ENCODE measurements around the gene ACTL6A.
"Not testable (repeated sequence)": the region's sequence is repeated elsewhere in the genome, so short reads cannot be mapped to it uniquely, and the experiment has no call there.

ACTL6A gene

DNA sequence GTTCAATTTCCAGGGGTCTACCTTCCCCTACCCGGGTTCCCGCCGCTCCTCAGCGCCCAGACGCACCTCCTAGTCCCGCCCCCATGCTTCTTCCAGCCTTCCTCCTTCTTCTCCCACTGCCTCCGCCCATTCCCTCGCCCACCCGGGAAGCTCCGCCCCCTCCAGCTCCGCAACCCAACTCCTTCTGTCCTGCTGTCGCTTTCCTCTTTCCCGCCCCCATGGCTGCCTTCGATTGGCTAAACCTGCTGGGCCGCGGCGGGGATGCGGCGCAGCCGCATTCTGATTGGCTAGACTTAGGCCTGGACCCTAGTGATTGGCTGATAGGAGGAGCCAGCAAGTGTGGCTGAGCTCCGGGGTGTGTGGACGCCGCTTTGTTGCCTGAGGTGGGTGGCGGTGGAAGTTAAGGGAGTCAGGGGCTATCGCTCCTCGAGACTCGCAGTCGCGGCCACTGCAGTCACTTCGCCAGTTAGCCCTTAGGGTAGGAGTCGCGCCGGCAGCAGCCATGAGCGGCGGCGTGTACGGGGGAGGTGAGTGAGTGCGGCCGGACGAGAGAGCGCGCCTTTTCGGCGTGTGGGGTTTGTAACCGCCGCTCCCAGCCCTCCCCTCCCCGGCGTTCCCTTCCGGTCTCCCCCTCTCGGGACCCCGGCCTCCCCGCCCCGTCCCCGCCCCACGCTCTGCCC, at the start of gene ACTL6A:
ACTL6A (plus strand) TSS at position 336 of the 680 bp plus-strand sequence; CDS start at position 503, 167 bp downstream.
- Histone ChIP-seq H3K36me3 (ENCODE audit: control insufficient read depth, insufficient read depth, low read length) (no peaks in the 10 kb centered on the region), H3K4me1 (ENCODE audit: control insufficient read depth, insufficient read depth, low read length) (peaks cover 5% of the 10 kb centered on the region), H3K4me3 (ENCODE audit: low read depth, low read length) (peak within 1 kb of the TSS; percentile 85), H3K27ac (ENCODE audit: low read depth, low read length) (peak within 1 kb of the TSS; percentile 100), H3K9me3 (ENCODE audit: control insufficient read depth, insufficient read depth, low read length) (no peaks in the 10 kb centered on the region), H3K27me3 (ENCODE audit: control insufficient read depth, insufficient read depth, low read length) (no peaks in the 10 kb centered on the region), H3K9ac (ENCODE audit: low read depth, low read length) (peak within 1 kb of the TSS; percentile 95)

DNA sequence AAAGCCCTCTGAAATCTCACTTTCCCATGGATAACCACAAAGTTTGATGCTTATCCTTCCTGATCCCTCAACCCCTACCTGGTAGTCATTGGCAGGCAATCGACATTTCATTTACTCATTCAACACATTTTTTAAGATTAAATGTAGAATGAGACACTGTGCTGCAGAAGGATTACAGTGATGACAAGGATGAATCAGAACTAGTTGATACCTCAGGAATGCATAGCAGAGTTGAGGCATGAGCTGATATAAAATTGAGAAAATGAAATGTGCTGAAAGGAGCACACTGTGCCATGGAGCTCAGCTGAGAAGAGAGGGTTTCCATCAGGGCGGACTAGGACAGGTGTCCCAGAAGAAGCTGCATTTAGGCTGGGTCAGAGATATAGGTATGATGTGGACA, 48.9 kb upstream of the ACTL6A start:
- Histone ChIP-seq H3K9ac (ENCODE audit: low read depth, low read length) (no peak overlapping the region), H3K36me3 (ENCODE audit: control insufficient read depth, insufficient read depth, low read length) (no peaks in the 10 kb centered on the region), H3K4me1 (ENCODE audit: control insufficient read depth, insufficient read depth, low read length) (no peaks in the 10 kb centered on the region), H3K27me3 (ENCODE audit: control insufficient read depth, insufficient read depth, low read length) (no peaks in the 10 kb centered on the region), H3K27ac (ENCODE audit: low read depth, low read length) (no peak overlapping the region), H3K9me3 (ENCODE audit: control insufficient read depth, insufficient read depth, low read length) (no peaks in the 10 kb centered on the region), H3K4me3 (ENCODE audit: low read depth, low read length) (no peak overlapping the region)

- H3K27me3 ChIP-seq (ENCODE audit: control insufficient read depth, insufficient read depth, low read length); H3K4me3 ChIP-seq (ENCODE audit: low read depth, low read length); H3K4me1 ChIP-seq (ENCODE audit: control insufficient read depth, insufficient read depth, low read length); H3K9me3 ChIP-seq (ENCODE audit: control insufficient read depth, insufficient read depth, low read length); H3K27ac ChIP-seq (ENCODE audit: low read depth, low read length); H3K9ac ChIP-seq (ENCODE audit: low read depth, low read length); H3K36me3 ChIP-seq (ENCODE audit: control insufficient read depth, insufficient read depth, low read length): not testable (repeated sequence)
Observed at GRCh38 chr3:179516461-179517251, 46.1 kb upstream of the ACTL6A start.

GRCh38 chr3:179526482-179526881, 36.2 kb upstream of the ACTL6A start:
- no peaks in the 10 kb centered on the region for H3K36me3 ChIP-seq (ENCODE audit: control insufficient read depth, insufficient read depth, low read length)
- H3K9ac ChIP-seq (ENCODE audit: low read depth, low read length) = no peak overlapping the region
- H3K4me3 ChIP-seq (ENCODE audit: low read depth, low read length) = peak overlapping the region; percentile 15; the same call in 1 of the 2 replicates
- peak overlapping the region; percentile 81 for H3K27ac ChIP-seq (ENCODE audit: low read depth, low read length)
- H3K9me3 ChIP-seq (ENCODE audit: control insufficient read depth, insufficient read depth, low read length) = no peaks in the 10 kb centered on the region
- H3K27me3 ChIP-seq (ENCODE audit: control insufficient read depth, insufficient read depth, low read length) = no peaks in the 10 kb centered on the region
- H3K4me1 ChIP-seq (ENCODE audit: control insufficient read depth, insufficient read depth, low read length) = peaks cover 15% of the 10 kb centered on the region

DNA sequence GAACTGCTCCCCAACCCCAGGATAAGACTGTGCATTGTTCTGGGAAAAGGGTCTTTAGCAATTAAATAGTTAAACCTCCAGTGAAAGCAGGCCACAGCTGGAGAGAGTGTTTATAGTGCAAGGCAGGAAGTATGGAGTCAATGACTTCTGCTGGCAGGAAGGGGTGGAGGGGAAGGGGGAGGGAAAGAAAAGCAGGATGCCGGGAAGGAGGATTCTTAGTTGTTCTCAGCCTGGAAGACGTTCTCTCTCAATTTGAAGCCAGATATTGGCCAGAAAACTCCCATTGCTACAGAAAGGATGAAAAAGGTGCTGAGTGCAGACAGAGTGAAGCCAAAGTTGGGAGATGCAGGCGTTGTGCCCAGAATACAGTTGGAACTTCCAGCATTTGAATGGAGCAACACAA, 35.7 kb upstream of the ACTL6A start:
- Histone ChIP-seq H3K9me3 (ENCODE audit: control insufficient read depth, insufficient read depth, low read length) (no peaks in the 10 kb centered on the region), H3K9ac (ENCODE audit: low read depth, low read length) (peak overlapping the region; percentile 5; the same call in 1 of the 2 replicates), H3K27me3 (ENCODE audit: control insufficient read depth, insufficient read depth, low read length) (no peaks in the 10 kb centered on the region), H3K27ac (ENCODE audit: low read depth, low read length) (peak overlapping the region; percentile 81), H3K36me3 (ENCODE audit: control insufficient read depth, insufficient read depth, low read length) (no peaks in the 10 kb centered on the region), H3K4me1 (ENCODE audit: control insufficient read depth, insufficient read depth, low read length) (peaks cover 15% of the 10 kb centered on the region), H3K4me3 (ENCODE audit: low read depth, low read length) (peak overlapping the region; percentile 15)

DNA sequence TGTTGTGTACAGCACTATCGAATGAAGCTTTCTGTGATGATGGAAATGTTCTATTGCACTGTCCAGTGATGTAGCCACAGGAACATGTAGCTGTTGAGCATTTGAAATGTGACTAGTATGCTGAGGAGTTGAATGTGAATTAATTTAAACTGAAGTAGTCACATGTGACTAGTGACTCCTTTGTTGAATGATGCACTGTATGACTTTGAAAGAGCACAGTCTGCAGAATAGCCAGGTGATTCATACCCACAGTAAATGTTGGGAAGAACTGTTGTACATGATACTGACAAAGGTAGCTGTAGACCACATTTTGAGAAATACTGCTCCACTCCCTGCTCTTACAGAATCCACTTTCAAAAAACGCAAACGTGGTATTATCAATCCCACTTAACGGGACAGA, 34.0 kb upstream of the ACTL6A start:
- Histone ChIP-seq H3K9ac (ENCODE audit: low read depth, low read length) (no peak overlapping the region), H3K27me3 (ENCODE audit: control insufficient read depth, insufficient read depth, low read length) (no peaks in the 10 kb centered on the region), H3K36me3 (ENCODE audit: control insufficient read depth, insufficient read depth, low read length) (no peaks in the 10 kb centered on the region), H3K4me3 (ENCODE audit: low read depth, low read length) (no peak overlapping the region), H3K9me3 (ENCODE audit: control insufficient read depth, insufficient read depth, low read length) (no peaks in the 10 kb centered on the region), H3K4me1 (ENCODE audit: control insufficient read depth, insufficient read depth, low read length) (peaks cover 15% of the 10 kb centered on the region), H3K27ac (ENCODE audit: low read depth, low read length) (no peak overlapping the region)

GRCh38 chr3:179531576-179531975, 31.1 kb upstream of the ACTL6A start:
- Histone ChIP-seq H3K9me3 (ENCODE audit: control insufficient read depth, insufficient read depth, low read length) (no peaks in the 10 kb centered on the region), H3K9ac (ENCODE audit: low read depth, low read length) (no peak overlapping the region), H3K27ac (ENCODE audit: low read depth, low read length) (no peak overlapping the region), H3K4me3 (ENCODE audit: low read depth, low read length) (no peak overlapping the region), H3K27me3 (ENCODE audit: control insufficient read depth, insufficient read depth, low read length) (no peaks in the 10 kb centered on the region), H3K4me1 (ENCODE audit: control insufficient read depth, insufficient read depth, low read length) (peaks cover 17% of the 10 kb centered on the region), H3K36me3 (ENCODE audit: control insufficient read depth, insufficient read depth, low read length) (no peaks in the 10 kb centered on the region)

DNA sequence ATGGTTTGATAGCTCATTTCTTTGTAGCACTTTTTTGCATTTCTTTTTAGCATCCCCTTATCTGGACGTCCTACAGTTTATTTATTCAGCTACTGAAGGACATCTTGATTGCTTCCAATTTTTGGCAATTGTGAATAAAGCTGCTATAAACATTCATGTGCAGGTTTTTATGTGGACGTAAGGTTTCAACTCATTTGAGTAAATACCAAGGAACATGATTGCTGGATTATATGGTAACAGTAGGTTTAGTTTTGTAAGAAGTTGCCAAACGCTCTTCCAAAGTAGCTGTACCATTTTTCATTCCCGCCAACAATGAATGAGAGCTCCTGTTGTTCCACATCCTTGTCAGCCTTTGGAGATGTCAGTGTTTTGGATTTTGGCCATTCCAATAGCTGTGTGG, 29.5 kb upstream of the ACTL6A start:
- H3K9me3 ChIP-seq (ENCODE audit: control insufficient read depth, insufficient read depth, low read length) = no peaks in the 10 kb centered on the region
- no peak overlapping the region for H3K27ac ChIP-seq (ENCODE audit: low read depth, low read length)
- peaks cover 8% of the 10 kb centered on the region; the same call in 1 of the 2 replicates for H3K4me1 ChIP-seq (ENCODE audit: control insufficient read depth, insufficient read depth, low read length)
- H3K27me3 ChIP-seq (ENCODE audit: control insufficient read depth, insufficient read depth, low read length) = no peaks in the 10 kb centered on the region
- H3K4me3 ChIP-seq (ENCODE audit: low read depth, low read length) = no peak overlapping the region
- H3K36me3 ChIP-seq (ENCODE audit: control insufficient read depth, insufficient read depth, low read length) = no peaks in the 10 kb centered on the region
- H3K9ac ChIP-seq (ENCODE audit: low read depth, low read length) = no peak overlapping the region

- Histone ChIP-seq H3K9me3 (ENCODE audit: control insufficient read depth, insufficient read depth, low read length) (no peaks in the 10 kb centered on the region), H3K4me1 (ENCODE audit: control insufficient read depth, insufficient read depth, low read length) (peaks cover 8% of the 10 kb centered on the region; the same call in 1 of the 2 replicates), H3K4me3 (ENCODE audit: low read depth, low read length) (no peak overlapping the region), H3K27ac (ENCODE audit: low read depth, low read length) (no peak overlapping the region), H3K27me3 (ENCODE audit: control insufficient read depth, insufficient read depth, low read length) (no peaks in the 10 kb centered on the region), H3K36me3 (ENCODE audit: control insufficient read depth, insufficient read depth, low read length) (no peaks in the 10 kb centered on the region), H3K9ac (ENCODE audit: low read depth, low read length) (no peak overlapping the region)
Observed at GRCh38 chr3:179536256-179536655, 26.5 kb upstream of the ACTL6A start.

DNA sequence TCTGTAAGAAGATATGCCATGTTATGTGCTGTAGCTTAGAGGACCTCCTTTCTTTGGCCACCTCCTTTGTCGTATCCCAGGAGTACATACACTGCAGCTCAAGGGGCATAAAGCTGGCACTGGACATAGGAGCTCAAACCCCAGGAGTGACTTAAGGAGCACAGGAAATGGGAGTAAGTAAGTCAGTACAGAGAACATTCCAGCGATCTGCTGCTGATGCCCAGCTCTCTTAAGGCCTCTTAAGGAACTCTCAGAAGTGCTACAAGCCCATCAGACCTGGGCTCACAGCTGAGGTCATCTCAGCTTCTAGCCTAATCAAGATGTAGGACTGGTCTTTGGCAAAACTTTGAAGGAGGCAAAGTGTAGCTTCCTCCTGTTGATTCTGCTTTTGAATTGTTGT, 21.6 kb upstream of the ACTL6A start:
- Histone ChIP-seq H3K9ac (ENCODE audit: low read depth, low read length) (no peak overlapping the region), H3K9me3 (ENCODE audit: control insufficient read depth, insufficient read depth, low read length) (no peaks in the 10 kb centered on the region), H3K27me3 (ENCODE audit: control insufficient read depth, insufficient read depth, low read length) (no peaks in the 10 kb centered on the region), H3K36me3 (ENCODE audit: control insufficient read depth, insufficient read depth, low read length) (no peaks in the 10 kb centered on the region), H3K27ac (ENCODE audit: low read depth, low read length) (no peak overlapping the region), H3K4me1 (ENCODE audit: control insufficient read depth, insufficient read depth, low read length) (no peaks in the 10 kb centered on the region), H3K4me3 (ENCODE audit: low read depth, low read length) (no peak overlapping the region)

DNA sequence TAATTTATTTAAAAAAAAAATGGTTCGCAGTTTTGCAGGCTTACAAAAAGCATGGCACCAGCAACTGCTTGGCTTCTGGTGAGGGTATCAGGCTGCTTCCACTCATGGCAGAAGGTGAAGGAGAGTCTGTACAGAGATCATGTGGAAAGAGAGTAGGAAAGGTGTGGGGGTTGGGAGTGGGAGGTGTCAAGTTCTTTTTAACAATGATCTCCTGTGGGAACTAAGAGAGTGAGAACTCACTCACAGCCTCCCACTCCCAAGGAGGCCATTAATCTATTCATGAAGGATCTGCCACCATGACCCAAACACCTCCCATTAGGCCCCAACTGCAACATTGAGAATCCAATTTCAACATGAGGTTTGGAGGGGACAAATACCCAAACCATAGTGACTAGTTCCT, 21.1 kb upstream of the ACTL6A start:
- H3K4me1 ChIP-seq (ENCODE audit: control insufficient read depth, insufficient read depth, low read length) = no peaks in the 10 kb centered on the region

More for the DNA sequence above, 21.1 kb upstream of the ACTL6A start:
- Histone ChIP-seq H3K9ac (ENCODE audit: low read depth, low read length) (no peak overlapping the region), H3K27me3 (ENCODE audit: control insufficient read depth, insufficient read depth, low read length) (no peaks in the 10 kb centered on the region), H3K4me3 (ENCODE audit: low read depth, low read length) (no peak overlapping the region), H3K36me3 (ENCODE audit: control insufficient read depth, insufficient read depth, low read length) (no peaks in the 10 kb centered on the region), H3K27ac (ENCODE audit: low read depth, low read length) (no peak overlapping the region), H3K9me3 (ENCODE audit: control insufficient read depth, insufficient read depth, low read length) (no peaks in the 10 kb centered on the region)

Data from HUES48 (cell line).